Heart left ventricle (tissue), 16 donors: ENCODE data around the gene SIL1. TPM values are rescaled to one million over a fixed set of nuclear protein-coding genes. Genes with fewer than 3 reads are reported as not detected.
A peak's percentile ranks its signal among the peaks of the same experiment; 100 is the strongest.

Experiments used
- ATAC-seq, 4 donors: fragments of 200-7000 bp; cut with Tn5 transposase; one replicate each; pipeline ENCODE4 v1.9.1; 2020 to 2022; ENCODE audit warnings: moderate library complexity in 4 of 4, mild to moderate bottlenecking in 3 of 4, moderate number of reproducible peaks in 1 of 4
- DNase-seq, 5 donors: peaks; one replicate each; pipeline ENCODE4 v3.0.0-alpha.2; 2020
- H3K27ac ChIP-seq, 12 donors: fragments of 200-600 bp; sonication (generic) in 4 of 12; one replicate each; pipeline versions ENCODE4 v1.5.0 to v1.8.0; 2016 to 2022; ENCODE audit warnings: mild to moderate bottlenecking in 2 of 12
- H3K27me3 ChIP-seq, 9 donors: fragments of 200-600 bp; sonication (generic) in 2 of 9; one replicate each; pipeline versions ENCODE4 v1.5.1 to v1.8.0; 2016 to 2022; ENCODE audit warnings: mild to moderate bottlenecking in 3 of 9
- H3K36me3 ChIP-seq, 9 donors: fragments of 200-600 bp; sonication (generic) in 2 of 9; one replicate each; pipeline versions ENCODE4 v1.5.0 to v1.8.0; 2018 to 2022; ENCODE audit warnings: mild to moderate bottlenecking in 2 of 9
- H3K4me1 ChIP-seq, 12 donors: fragments of 200-600 bp; sonication (generic) in 4 of 12; one replicate each; pipeline versions ENCODE4 v1.5.0 to v1.8.0; 2016 to 2022; ENCODE audit warnings: mild to moderate bottlenecking in 3 of 12
- H3K4me3 ChIP-seq, 12 donors: fragments of 200-600 bp; sonication (generic) in 4 of 12; one replicate each; pipeline versions ENCODE4 v1.5.0 to v1.8.0; 2017 to 2022; ENCODE audit warnings: mild to moderate bottlenecking in 9 of 12, moderate library complexity in 4 of 12
- H3K9me3 ChIP-seq, 12 donors: fragments of 200-600 bp; sonication (generic) in 4 of 12; one replicate each; pipeline versions ENCODE4 v1.5.0 to v1.8.0; 2016 to 2022; ENCODE audit warnings: mild to moderate bottlenecking in 1 of 12
- POLR2A ChIP-seq, 2 donors: fragments of 450-650 bp; IDR thresholded peaks; one replicate each; pipeline ENCODE4 v1.6.1; 2017; ENCODE audit warnings: antibody characterized with exemption in 2 of 2, mild to moderate bottlenecking in 2 of 2, moderate library complexity in 2 of 2
- WGBS, 4 donors: extraction: QIAGEN DNeasy Blood & Tissue Kit in 2 of 4; methylation state at CpG; one replicate each; pipeline versions ENCODE4 v1.1.5 to v1.1.7; 2013 to 2018; 5-methylcytosine and 5-hydroxymethylcytosine counted together
- intact Hi-C, 10 donors: fragments of 100-400 bp; cut with DNase I; formaldehyde crosslinking; loops; one replicate each; pipeline versions ENCODE4 v1.11.1 to v1.14.2; 2022
- polyA plus RNA-seq, 2 donors: library from polyadenylated mRNA; stranded (reverse); fragments of 200-250 nt; gene quantifications; one replicate each; pipeline ENCODE4 v1.2.3, GENCODE V29; 2013
- total RNA-seq, 9 donors: library from RNA; depleted of rRNA in 2 of 9; stranded (reverse); fragments of >200 nt in 2 of 9; fragmentation: NEBNext Ultra II Directional in 3 of 9; extraction: Animal tissue kit (Norgen Biotek cat#: 25700) in 3 of 9; gene quantifications; one replicate each; pipeline versions ENCODE4 v1.1.0 to v1.2.4, GENCODE V29; 2016 to 2023
- TF ChIP-seq, protein P1 (sequence below), 12 donors: fragments of 200-600 bp; sonication (generic) in 4 of 12; IDR thresholded peaks; one replicate each; pipeline versions ENCODE4 v1.5.0 to v1.8.0; 2018 to 2022; ENCODE audit warnings: antibody characterized with exemption in 12 of 12, mild to moderate bottlenecking in 5 of 12
- donor health status: ischemic (EF 13 %, LVEDD 7.1; RV severe dilation, severe dysfunction).
- donor health status: healthy with polysubstance abuse.
- donor health status: DM: no; HTN: yes; CAD: no.
- donor health status: DM: no; HTN: no; CAD: no.
- donor health status: ischemic (EF 25% LVEDD 6.9; RV normal size, moderate dysfunction).
- donor health status: ischemic (EF 25% LVEDD 5.7; RV mildly dilated, moderate dysfunction).
- donor health status: healthy.
- donor health status: DM: yes; HTN: yes; CAD: no.
- donor health status: ischemic (EF 35%, LVEDD 5.7; RV mildly dilated, moderate dysfunction).
- donor health status: nonischemic (EF 11% LVEDD 7.7; RV severe dilation, severe dysfunction).
- donor health status: DM: yes; HTN: yes; CAD: no.
- donor health status: PGD.
- donor health status: ischemic (EF 29% LVEDD 5.4; RV normal size, mild dysfunction).
- donor health status: nonischemic (EF 23%, LVEDD 6.1; RV moderate dilation, normal function).

SIL1 gene
- total and polyA plus RNA-seq, 11 donors, result 33.8 to 341 (median 40.2) TPM

- intact Hi-C loops, result no loop called here
- H3K9me3 ChIP-seq, result no peaks in the 10 kb centered on the region
- peak overlapping the region in 10 of 12 donors; percentile 12 to 71 (median 35) for H3K27ac ChIP-seq
- TF ChIP-seq, protein P1, sequence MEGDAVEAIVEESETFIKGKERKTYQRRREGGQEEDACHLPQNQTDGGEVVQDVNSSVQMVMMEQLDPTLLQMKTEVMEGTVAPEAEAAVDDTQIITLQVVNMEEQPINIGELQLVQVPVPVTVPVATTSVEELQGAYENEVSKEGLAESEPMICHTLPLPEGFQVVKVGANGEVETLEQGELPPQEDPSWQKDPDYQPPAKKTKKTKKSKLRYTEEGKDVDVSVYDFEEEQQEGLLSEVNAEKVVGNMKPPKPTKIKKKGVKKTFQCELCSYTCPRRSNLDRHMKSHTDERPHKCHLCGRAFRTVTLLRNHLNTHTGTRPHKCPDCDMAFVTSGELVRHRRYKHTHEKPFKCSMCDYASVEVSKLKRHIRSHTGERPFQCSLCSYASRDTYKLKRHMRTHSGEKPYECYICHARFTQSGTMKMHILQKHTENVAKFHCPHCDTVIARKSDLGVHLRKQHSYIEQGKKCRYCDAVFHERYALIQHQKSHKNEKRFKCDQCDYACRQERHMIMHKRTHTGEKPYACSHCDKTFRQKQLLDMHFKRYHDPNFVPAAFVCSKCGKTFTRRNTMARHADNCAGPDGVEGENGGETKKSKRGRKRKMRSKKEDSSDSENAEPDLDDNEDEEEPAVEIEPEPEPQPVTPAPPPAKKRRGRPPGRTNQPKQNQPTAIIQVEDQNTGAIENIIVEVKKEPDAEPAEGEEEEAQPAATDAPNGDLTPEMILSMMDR (IDR thresholded peaks at IDR 0.05), result no peak
- no peak for TF ChIP-seq POLR2A (IDR thresholded peaks at IDR 0.05)
- H3K27me3 ChIP-seq, result no peaks in the 10 kb centered on the region
- H3K4me1 ChIP-seq, result peaks cover 0 to 26% (median 11%) of the 10 kb centered on the region in 12 donors
- peak; percentile 51 to 70 (median 58) for ATAC-seq
- no peak overlapping the region for H3K4me3 ChIP-seq
- H3K36me3 ChIP-seq, result peaks cover 2 to 52% (median 42%) of the 10 kb centered on the region in 9 donors
- peak in 1 of 5 donors; percentile 39 for DNase-seq
- WGBS, 4 donors, result 63 to 77% (median 70%) methylated on average over 16 to 22 of the region's 22 CpGs
Measured at GRCh38 chr5:138936225-138936967, 261.8 kb downstream of the SIL1 start.

DNA sequence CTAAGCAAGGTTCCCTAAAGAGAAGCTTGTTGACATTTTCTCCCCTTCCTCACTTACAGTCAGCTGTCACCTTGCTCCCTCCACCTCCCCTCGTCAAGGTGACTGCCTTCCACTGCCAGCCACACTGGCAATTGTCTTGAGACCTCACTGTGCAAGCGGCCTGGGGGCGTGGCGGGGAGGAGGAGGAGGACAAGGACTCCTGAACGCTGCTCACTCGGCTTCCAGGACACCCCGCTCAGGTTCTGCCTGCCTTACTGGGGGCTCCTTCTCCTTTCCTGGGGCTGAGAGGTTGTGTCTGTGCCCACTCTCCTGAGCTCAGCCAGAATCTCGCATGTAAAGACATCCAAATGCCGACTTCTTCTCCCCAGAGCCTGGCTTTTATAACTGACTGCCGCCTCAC is 262.7 kb downstream of the SIL1 start:
- Histone ChIP-seq H3K27ac (peak overlapping the region in 2 of 12 donors; percentile 21 to 71), H3K4me1 (peaks cover 0 to 26% (median 11%) of the 10 kb centered on the region in 12 donors), H3K4me3 (no peak overlapping the region), H3K36me3 (peaks cover 2 to 61% (median 51%) of the 10 kb centered on the region in 9 donors), H3K9me3 (no peaks in the 10 kb centered on the region), H3K27me3 (no peaks in the 10 kb centered on the region)
- no peak for ATAC-seq
- intact Hi-C loops, result no loop called here
- DNase-seq, result no peak
- TF ChIP-seq POLR2A (IDR thresholded peaks at IDR 0.05), result no peak
- TF ChIP-seq, protein P1 (IDR thresholded peaks at IDR 0.05), result no peak
- WGBS, 4 donors, result 82 to 88% (median 85%) methylated on average over 10 of the region's 10 CpGs

DNA sequence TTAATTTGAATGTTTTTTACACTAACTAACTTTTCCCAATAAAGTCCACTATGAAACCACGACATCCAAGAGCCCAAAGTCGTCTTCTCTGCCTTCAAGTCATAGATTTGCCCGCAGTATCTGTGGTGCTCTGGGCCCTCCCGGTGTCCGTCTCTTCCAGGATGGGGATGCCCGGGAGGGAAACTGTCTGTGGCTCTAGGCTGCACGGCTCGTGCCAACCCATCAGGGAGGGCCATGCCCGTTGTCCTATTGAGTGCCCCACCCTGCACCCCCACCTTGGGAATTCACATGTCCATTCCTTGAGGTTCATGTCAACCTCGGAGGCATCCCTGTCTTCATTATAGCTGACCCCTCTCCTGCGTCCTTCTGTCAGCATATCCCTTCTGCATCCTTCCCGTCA is 263.2 kb downstream of the SIL1 start:
- Histone ChIP-seq H3K4me1 (peaks cover 0 to 31% (median 12%) of the 10 kb centered on the region in 12 donors), H3K9me3 (no peaks in the 10 kb centered on the region), H3K27me3 (no peaks in the 10 kb centered on the region), H3K4me3 (no peak overlapping the region), H3K36me3 (peaks cover 2 to 66% (median 56%) of the 10 kb centered on the region in 9 donors), H3K27ac (no peak overlapping the region)
- DNase-seq (no peak), ATAC-seq (no peak)
- intact Hi-C loops, result no loop called here
- TF ChIP-seq POLR2A (IDR thresholded peaks at IDR 0.05), result no peak
- TF ChIP-seq, protein P1 (IDR thresholded peaks at IDR 0.05), result no peak
- 86 to 90% (median 89%) methylated on average over 12 of the region's 12 CpGs for WGBS, 4 donors

GRCh38 chr5:138933522-138934290 is 264.5 kb downstream of the SIL1 start:
- 84 to 87% (median 86%) methylated on average over 18 of the region's 18 CpGs for WGBS, 4 donors

More at GRCh38 chr5:138933522-138934290, 264.5 kb downstream of the SIL1 start:
- no peak overlapping the region for H3K27ac ChIP-seq
- ATAC-seq (no peak), DNase-seq (peak in 1 of 5 donors; percentile 26)
- H3K9me3 ChIP-seq, result no peaks in the 10 kb centered on the region
- no peak for TF ChIP-seq POLR2A (IDR thresholded peaks at IDR 0.05)
- intact Hi-C loops, result no loop called here
- no peak overlapping the region for H3K4me3 ChIP-seq
- H3K36me3 ChIP-seq, result peaks cover 2 to 78% (median 68%) of the 10 kb centered on the region in 9 donors
- H3K4me1 ChIP-seq, result peaks cover 0 to 44% (median 15%) of the 10 kb centered on the region in 12 donors
- H3K27me3 ChIP-seq, result no peaks in the 10 kb centered on the region
